HepG2 (cell line): Measurements from ENCODE around the gene AATF. TPM values are rescaled to one million over a fixed set of nuclear protein-coding genes. Genes with fewer than 3 reads are reported as not detected.

Experiments
- ATAC-seq: fragments of 200-7000 bp; cut with Tn5 transposase; 3 replicates; pipeline ENCODE4 v1.9.1; 2020; ENCODE audit warnings: mild to moderate bottlenecking, moderate library complexity
- BruUV-seq: library from RNA; stranded (reverse); fragments of 400-500 nt; replicated peaks from 2 replicates; lab custom pipeline; 2021; lab: Mats Ljungman, UMichigan
- CTCF ChIA-PET: fragments of 300-600 bp; formaldehyde crosslinking; extraction: SDS; loops from one replicate; lab custom pipeline; 2021; ENCODE audit warnings: low total read pairs, inconsistent platforms, low intra/inter-chr PET ratio; lab: Yijun Ruan, JAX
- POLR2A ChIA-PET: fragments of 350-600 bp; sonication (Branson Sonifier 250); formaldehyde crosslinking; loops from one replicate; lab custom pipeline; 2020; ENCODE audit warnings: antibody characterized with exemption, inconsistent platforms; lab: Yijun Ruan, JAX
- DNase-seq: peaks from one replicate; pipeline ENCODE4 v3.0.0-alpha.2; 2015; ENCODE audit warnings: low spot score
- FAIRE-seq: peaks from 3 replicates; lab custom pipeline; 2011; peaks lifted over from hg19 to GRCh38; lab: Jason Lieb, UNC
- H2AFZ ChIP-seq: one replicate; pipeline ENCODE4 v1.6.1; 2011; ENCODE audit warnings: low read length, inconsistent platforms
- H3K27ac ChIP-seq: fragments of 300-600 bp; 3 replicates; pipeline ENCODE4 v1.8.0; 2011; ENCODE audit warnings: mixed run types, mild to moderate bottlenecking, mixed read lengths, low read length, inconsistent platforms; ENCODE audit not compliant: insufficient read depth; ENCODE audit errors: extremely low read length
- H3K27me3 ChIP-seq, 2 experiments: fragments of 200-600 bp in 1 of 2; 2 replicates in 1 of 2; 3 replicates in 1 of 2; pipeline versions ENCODE4 v1.6.0 to v1.8.0; 2011; ENCODE audit warnings: low read length in 2 of 2, mild to moderate bottlenecking in 2 of 2, moderate library complexity in 2 of 2, inconsistent platforms in 1 of 2; ENCODE audit not compliant: insufficient read depth in 2 of 2, control insufficient read depth in 1 of 2
- H3K36me3 ChIP-seq, 2 experiments: fragments of 200-600 bp in 1 of 2; replicated peaks in 1 of 2; 2 replicates in 1 of 2; 3 replicates in 1 of 2; pipeline versions ENCODE4 v1.5.1 to v1.8.0; 2011; ENCODE audit warnings: low read length in 2 of 2, inconsistent platforms in 1 of 2; ENCODE audit not compliant: insufficient read depth in 2 of 2, control insufficient read depth in 1 of 2
- H3K4me1 ChIP-seq: 2 replicates; pipeline ENCODE4 v1.5.1; 2012; ENCODE audit warnings: low read length, inconsistent platforms; ENCODE audit not compliant: insufficient read depth
- H3K4me2 ChIP-seq: 2 replicates; pipeline ENCODE4 v1.6.0; 2011; ENCODE audit warnings: low read depth, low read length, inconsistent platforms
- H3K4me3 ChIP-seq, 3 experiments: fragments of 200-600 bp in 1 of 3; sonication (generic), shearing (Covaris generic) in 1 of 3; replicated peaks in 1 of 3; 2 replicates each; pipeline ENCODE4 v1.5.1; 2011 to 2016; ENCODE audit warnings: low read length in 3 of 3, inconsistent platforms in 2 of 3, low read depth in 2 of 3, mild to moderate bottlenecking in 2 of 3, control low read depth in 1 of 3, mixed read lengths in 1 of 3; ENCODE audit not compliant: insufficient read depth in 1 of 3
- H3K79me2 ChIP-seq: one replicate; pipeline ENCODE4 v1.6.1; 2011; ENCODE audit warnings: low read length, inconsistent platforms; ENCODE audit not compliant: insufficient read depth
- H3K9ac ChIP-seq: 2 replicates; pipeline ENCODE4 v1.6.0; 2011; ENCODE audit warnings: mild to moderate bottlenecking, low read depth, low read length, inconsistent platforms; ENCODE audit not compliant: insufficient read depth
- H3K9me3 ChIP-seq: 2 replicates; pipeline ENCODE4 v1.5.1; 2012; ENCODE audit warnings: mild to moderate bottlenecking, low read length
- H4K20me1 ChIP-seq: 2 replicates; pipeline ENCODE4 v1.6.0; 2011; ENCODE audit warnings: inconsistent platforms, mild to moderate bottlenecking, low read length, moderate library complexity; ENCODE audit not compliant: insufficient read depth
- FLYWCH1 ChIP-seq: sonication (generic); formaldehyde crosslinking; IDR thresholded peaks from 2 replicates; pipeline ENCODE4 v1.8.1; 2023; ENCODE audit warnings: mild to moderate bottlenecking, missing genetic modification reagents
- FOXK1 ChIP-seq: sonication (generic); formaldehyde crosslinking; IDR thresholded peaks from 2 replicates; pipeline ENCODE4 v1.4.0; 2020; ENCODE audit warnings: low read depth, missing genetic modification reagents, borderline replicate concordance
- NONO ChIP-seq, 2 experiments: fragments of 450-650 bp in 1 of 2; sonication (generic) in 1 of 2; formaldehyde crosslinking in 1 of 2; IDR thresholded peaks in 1 of 2; conservative IDR thresholded peaks in 1 of 2; 2 replicates each; pipeline versions ENCODE4 v1.6.1 to v1.8.0; 2017 to 2022; ENCODE audit warnings: mild to moderate bottlenecking in 1 of 2, missing genetic modification reagents in 1 of 2, moderate library complexity in 1 of 2
- SIX1 ChIP-seq: sonication (generic); formaldehyde crosslinking; IDR thresholded peaks from 2 replicates; pipeline ENCODE4 v1.4.0; 2020; ENCODE audit warnings: missing genetic modification reagents, borderline replicate concordance
- XBP1 ChIP-seq: sonication (generic); formaldehyde crosslinking; IDR thresholded peaks from 2 replicates; pipeline ENCODE4 v1.5.0; 2020; ENCODE audit warnings: missing genetic modification reagents
- ZSCAN30 ChIP-seq: sonication (generic); formaldehyde crosslinking; IDR thresholded peaks from 2 replicates; pipeline ENCODE4 v1.5.0; 2020; ENCODE audit warnings: mild to moderate bottlenecking, missing genetic modification reagents
- WGBS: methylation state at CpG from one replicate; pipeline ENCODE4 v1.1.6; 2017; ENCODE audit warnings: low lambda C conversion rate; 5-methylcytosine and 5-hydroxymethylcytosine counted together
- in situ Hi-C: cut with HindIII; loops from 2 replicates; pipeline ENCODE4 v1.10.0; 2017; ENCODE audit warnings: low pct_unique_long_range_greater_than_20kb; ENCODE audit not compliant: extremely low pct_ligation_motif_present
- intact Hi-C: fragments of 100-400 bp; cut with micrococcal nuclease; formaldehyde crosslinking; loops from one replicate; pipeline ENCODE4 v1.10.0; 2022; ENCODE audit not compliant: unreplicated experiment
- polyA plus RNA-seq, 8 experiments: library from polyadenylated mRNA; depleted of rRNA in 3 of 8; stranded (reverse) in 7 of 8; unstranded in 1 of 8; fragments of >200 nt; fragmentation: Illumina TruSeq in 4 of 8; extraction: Trizol in 4 of 8; gene quantifications; 2 replicates each; pipeline versions ENCODE4 v1.2.1 to v1.2.3, GENCODE V29; 2011 to 2016; ENCODE audit warnings: low read depth in 4 of 8, missing spikeins in 1 of 8, mixed read lengths in 1 of 8; ENCODE audit not compliant: insufficient read depth in 1 of 8
- total RNA-seq, 5 experiments: library from RNA; depleted of rRNA; stranded (reverse); fragments of >200 nt; fragmentation: Illumina TruSeq; extraction: Trizol; gene quantifications; 2 replicates each; pipeline ENCODE4 v1.2.3, GENCODE V29; 2016; ENCODE audit warnings: low read depth in 1 of 5
- TF ChIP-seq, protein P1 (sequence below): sonication (generic); formaldehyde crosslinking; IDR thresholded peaks from 2 replicates; pipeline ENCODE4 v1.5.0; 2020; ENCODE audit warnings: missing genetic modification reagents
- TF ChIP-seq, protein P2 (sequence below): sonication (generic); IDR thresholded peaks from 2 replicates; pipeline ENCODE4 v1.6.1; 2016; ENCODE audit warnings: low read depth, borderline replicate concordance
- TF ChIP-seq, protein P3 (sequence below): IDR thresholded peaks from 2 replicates; pipeline ENCODE4 v1.6.1; 2012; ENCODE audit warnings: low read depth, low read length, improper control_type of control experiment
- TF ChIP-seq, protein P4 (sequence below): sonication (generic); formaldehyde crosslinking; conservative IDR thresholded peaks from 2 replicates; pipeline ENCODE4 v1.4.0; 2020; ENCODE audit warnings: missing genetic modification reagents
- TF ChIP-seq, protein P5 (sequence below): sonication (generic); formaldehyde crosslinking; IDR thresholded peaks from 2 replicates; pipeline ENCODE4 v1.4.0; 2020; ENCODE audit warnings: mild to moderate bottlenecking, missing genetic modification reagents

AATF gene
- total and polyA plus RNA-seq, 2 of the 13 experiments (the other 11 are each of a cell fraction or from before 2014, with no cell fraction given), result 9.1 to 53.3 TPM

DNA sequence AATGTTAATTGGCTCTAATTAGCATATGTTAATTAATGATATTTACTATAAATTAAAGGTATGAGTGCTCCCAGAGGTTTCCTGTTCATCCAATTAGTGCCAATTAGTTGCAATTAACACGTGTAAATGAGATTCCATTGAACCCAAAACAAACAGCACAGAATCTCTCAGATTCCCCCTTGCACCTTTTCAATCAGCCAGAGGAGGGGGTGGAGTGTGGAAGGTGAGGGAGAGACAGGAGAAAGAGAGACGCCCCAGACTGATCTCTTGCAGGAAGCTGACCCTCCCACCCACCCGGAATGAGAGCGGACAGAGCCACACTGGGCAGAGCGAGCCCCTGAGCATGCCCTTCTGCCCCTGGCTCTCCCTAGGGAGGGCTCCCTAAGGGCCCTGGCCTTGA, 35.6 kb upstream of the AATF start:
- H3K4me1 ChIP-seq, result no peaks in the 10 kb centered on the region; the same call in 1 of the 2 replicates
- H3K79me2 ChIP-seq, result no peaks in the 10 kb centered on the region
- CTCF ChIA-PET, result no interaction called here
- H4K20me1 ChIP-seq, result no peaks in the 10 kb centered on the region
- H2AFZ ChIP-seq, result no peak overlapping the region
- H3K27ac ChIP-seq, result no peak overlapping the region
- 31% methylated on average over 5 of the region's 5 CpGs for WGBS
- H3K4me3 ChIP-seq, result no peak overlapping the region
- no peaks in the 10 kb centered on the region for H3K9me3 ChIP-seq
- peaks cover 1 to 3% of the 10 kb centered on the region in 2 experiments; a peak in 2 of 5 replicates for H3K27me3 ChIP-seq
- DNase-seq (no peak), ATAC-seq (no peak), FAIRE-seq (no peak)
- in situ Hi-C loops (no loop called here), intact Hi-C loops (no loop called here)
- no peaks in the 10 kb centered on the region for H3K36me3 ChIP-seq
- no peak overlapping the region for H3K4me2 ChIP-seq
- no peak overlapping the region for H3K9ac ChIP-seq
- POLR2A ChIA-PET, result no interaction called here
- no TSS peak for BruUV-seq
- TF ChIP-seq, protein P1, sequence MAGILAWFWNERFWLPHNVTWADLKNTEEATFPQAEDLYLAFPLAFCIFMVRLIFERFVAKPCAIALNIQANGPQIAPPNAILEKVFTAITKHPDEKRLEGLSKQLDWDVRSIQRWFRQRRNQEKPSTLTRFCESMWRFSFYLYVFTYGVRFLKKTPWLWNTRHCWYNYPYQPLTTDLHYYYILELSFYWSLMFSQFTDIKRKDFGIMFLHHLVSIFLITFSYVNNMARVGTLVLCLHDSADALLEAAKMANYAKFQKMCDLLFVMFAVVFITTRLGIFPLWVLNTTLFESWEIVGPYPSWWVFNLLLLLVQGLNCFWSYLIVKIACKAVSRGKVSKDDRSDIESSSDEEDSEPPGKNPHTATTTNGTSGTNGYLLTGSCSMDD (CRISPR knock-in tag), result no peak
- TF ChIP-seq, protein P2, sequence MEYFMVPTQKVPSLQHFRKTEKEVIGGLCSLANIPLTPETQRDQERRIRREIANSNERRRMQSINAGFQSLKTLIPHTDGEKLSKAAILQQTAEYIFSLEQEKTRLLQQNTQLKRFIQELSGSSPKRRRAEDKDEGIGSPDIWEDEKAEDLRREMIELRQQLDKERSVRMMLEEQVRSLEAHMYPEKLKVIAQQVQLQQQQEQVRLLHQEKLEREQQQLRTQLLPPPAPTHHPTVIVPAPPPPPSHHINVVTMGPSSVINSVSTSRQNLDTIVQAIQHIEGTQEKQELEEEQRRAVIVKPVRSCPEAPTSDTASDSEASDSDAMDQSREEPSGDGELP, result no peak
- no peak for TF ChIP-seq FOXK1 (CRISPR knock-in tag)
- TF ChIP-seq, protein P3, sequence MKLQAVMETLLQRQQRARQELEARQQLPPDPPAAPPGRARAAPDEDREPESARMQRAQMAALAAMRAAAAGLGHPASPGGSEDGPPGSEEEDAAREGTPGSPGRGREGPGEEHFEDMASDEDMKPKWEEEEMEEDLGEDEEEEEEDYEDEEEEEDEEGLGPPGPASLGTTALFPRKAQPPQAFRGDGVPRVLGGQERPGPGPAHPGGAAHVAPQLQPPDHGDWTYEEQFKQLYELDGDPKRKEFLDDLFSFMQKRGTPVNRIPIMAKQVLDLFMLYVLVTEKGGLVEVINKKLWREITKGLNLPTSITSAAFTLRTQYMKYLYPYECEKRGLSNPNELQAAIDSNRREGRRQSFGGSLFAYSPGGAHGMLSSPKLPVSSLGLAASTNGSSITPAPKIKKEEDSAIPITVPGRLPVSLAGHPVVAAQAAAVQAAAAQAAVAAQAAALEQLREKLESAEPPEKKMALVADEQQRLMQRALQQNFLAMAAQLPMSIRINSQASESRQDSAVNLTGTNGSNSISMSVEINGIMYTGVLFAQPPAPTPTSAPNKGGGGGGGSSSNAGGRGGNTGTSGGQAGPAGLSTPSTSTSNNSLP, result no peak
- TF ChIP-seq NONO (IDR thresholded peaks at IDR 0.05), result no peak
- no peak for TF ChIP-seq NONO (CRISPR knock-in tag; conservative IDR thresholded peaks at IDR 0.05)
- TF ChIP-seq XBP1 (CRISPR knock-in tag), result no peak
- TF ChIP-seq SIX1 (CRISPR knock-in tag), result no peak
- TF ChIP-seq ZSCAN30 (CRISPR knock-in tag), result no peak
- TF ChIP-seq, protein P4, sequence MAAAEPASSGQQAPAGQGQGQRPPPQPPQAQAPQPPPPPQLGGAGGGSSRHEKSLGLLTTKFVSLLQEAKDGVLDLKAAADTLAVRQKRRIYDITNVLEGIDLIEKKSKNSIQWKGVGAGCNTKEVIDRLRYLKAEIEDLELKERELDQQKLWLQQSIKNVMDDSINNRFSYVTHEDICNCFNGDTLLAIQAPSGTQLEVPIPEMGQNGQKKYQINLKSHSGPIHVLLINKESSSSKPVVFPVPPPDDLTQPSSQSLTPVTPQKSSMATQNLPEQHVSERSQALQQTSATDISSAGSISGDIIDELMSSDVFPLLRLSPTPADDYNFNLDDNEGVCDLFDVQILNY (CRISPR knock-in tag), result no peak
- TF ChIP-seq, protein P5, sequence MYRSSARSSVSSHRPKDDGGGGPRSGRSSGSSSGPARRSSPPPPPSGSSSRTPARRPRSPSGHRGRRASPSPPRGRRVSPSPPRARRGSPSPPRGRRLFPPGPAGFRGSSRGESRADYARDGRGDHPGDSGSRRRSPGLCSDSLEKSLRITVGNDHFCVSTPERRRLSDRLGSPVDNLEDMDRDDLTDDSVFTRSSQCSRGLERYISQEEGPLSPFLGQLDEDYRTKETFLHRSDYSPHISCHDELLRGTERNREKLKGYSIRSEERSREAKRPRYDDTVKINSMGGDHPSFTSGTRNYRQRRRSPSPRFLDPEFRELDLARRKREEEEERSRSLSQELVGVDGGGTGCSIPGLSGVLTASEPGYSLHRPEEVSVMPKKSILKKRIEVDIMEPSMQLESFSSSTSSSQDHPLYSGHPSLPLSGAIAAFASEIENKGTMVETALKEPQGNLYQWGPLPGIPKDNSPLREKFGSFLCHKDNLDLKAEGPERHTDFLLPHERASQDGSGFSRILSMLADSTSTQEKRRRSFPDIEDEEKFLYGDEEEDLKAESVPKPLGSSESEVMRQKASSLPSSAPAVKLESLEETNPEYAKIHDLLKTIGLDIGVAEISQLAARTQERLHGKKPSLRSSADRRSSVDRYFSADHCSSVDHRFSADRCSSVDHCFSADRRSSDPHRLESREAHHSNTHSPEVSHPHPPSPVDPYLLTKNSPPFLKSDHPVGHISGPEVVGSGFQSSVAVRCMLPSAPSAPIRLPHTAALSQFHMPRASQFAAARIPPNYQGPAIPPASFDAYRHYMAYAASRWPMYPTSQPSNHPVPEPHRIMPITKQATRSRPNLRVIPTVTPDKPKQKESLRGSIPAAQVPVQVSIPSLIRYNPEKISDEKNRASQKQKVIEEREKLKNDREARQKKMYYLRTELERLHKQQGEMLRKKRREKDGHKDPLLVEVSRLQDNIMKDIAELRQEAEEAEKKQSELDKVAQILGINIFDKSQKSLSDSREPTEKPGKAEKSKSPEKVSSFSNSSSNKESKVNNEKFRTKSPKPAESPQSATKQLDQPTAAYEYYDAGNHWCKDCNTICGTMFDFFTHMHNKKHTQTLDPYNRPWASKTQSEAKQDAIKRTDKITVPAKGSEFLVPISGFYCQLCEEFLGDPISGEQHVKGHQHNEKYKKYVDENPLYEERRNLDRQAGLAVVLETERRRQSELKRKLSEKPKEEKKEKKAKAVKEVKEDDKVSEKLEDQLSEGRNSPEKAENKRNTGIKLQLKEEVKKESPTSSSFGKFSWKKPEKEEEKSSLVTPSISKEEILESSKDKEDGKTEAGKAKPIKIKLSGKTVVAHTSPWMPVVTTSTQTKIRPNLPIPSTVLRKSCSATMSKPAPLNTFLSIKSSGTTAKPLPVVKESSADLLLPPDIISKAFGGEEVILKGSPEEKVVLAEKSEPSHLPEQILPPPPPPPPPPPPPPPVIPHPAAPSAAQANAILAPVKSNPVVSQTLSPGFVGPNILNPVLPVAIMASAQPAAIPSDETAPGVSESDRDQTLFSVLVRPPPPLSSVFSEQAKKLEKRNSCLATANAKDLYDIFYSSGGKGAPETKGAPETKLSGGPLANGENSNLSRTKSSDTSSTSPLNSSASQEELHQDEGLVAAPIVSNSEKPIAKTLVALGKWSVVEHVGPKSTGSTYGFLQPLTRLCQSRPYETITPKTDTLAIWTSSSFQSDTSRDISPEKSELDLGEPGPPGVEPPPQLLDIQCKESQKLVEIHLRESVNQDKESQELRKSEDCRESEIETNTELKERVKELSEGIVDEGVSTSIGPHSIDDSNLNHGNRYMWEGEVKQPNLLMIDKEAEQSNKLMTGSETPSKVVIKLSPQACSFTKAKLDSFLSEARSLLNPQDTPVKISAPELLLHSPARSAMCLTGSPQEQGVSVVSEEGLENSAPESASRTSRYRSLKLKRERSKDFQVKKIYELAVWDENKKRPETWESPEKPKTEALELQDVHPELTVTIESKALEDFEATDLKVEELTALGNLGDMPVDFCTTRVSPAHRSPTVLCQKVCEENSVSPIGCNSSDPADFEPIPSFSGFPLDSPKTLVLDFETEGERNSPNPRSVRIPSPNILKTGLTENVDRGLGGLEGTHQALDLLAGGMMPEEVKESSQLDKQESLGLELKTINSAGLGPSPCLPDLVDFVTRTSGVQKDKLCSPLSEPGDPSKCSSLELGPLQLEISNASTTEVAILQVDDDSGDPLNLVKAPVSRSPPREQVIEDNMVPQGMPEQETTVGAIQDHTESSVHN (CRISPR knock-in tag), result no peak
- no peak for TF ChIP-seq FLYWCH1
